ENCODE data around the gene PARVB. TPM values are rescaled to one million over a fixed set of nuclear protein-coding genes. Genes with fewer than 3 reads are reported as not detected.

The PARVB gene
- total and polyA plus RNA-seq, 10 of the 15 experiments (the other 5 are each of a cell fraction or from before 2014, with no cell fraction given) = 5.2 to 264 (median 76.0) TPM

DNA sequence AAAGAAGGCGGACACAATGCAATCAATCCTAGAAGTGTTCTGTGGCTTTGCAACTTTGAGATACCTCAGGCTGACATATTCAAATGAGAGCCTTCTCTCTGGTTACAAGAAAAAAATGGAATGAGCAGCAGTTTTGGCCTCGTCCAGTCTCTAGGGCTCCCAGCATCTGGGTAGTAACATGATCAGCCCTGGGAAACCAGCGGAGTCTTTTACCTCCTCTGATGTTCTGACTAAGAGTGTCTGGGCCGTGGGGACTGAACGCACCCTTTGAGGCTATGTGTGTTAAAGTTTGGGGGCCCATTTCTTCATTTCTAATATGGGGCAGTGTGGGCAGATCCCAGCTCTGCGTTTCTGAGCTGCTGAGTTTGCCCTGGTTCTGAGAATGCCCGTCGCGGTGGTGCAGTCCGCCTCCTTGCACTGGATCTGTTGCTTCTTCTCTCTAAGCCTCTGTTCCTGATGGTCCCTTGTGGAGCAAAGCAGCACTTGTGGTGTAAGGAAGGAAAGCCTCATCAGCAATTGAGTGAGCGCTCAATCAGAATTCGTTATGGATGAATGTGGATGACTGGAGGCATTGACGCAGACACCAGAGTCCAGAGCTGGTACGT lies 8.1 kb downstream of the PARVB start:
- H3K79me2 ChIP-seq (ENCODE audit: control insufficient read depth, insufficient read depth, low read length) = peaks cover 89% of the 10 kb centered on the region
- no peak for ATAC-seq
- TF ChIP-seq BACH1 (IDR thresholded peaks at IDR 0.05; ENCODE audit: borderline replicate concordance) (no peak), ZBED1 (IDR thresholded peaks at IDR 0.05; ENCODE audit: borderline replicate concordance) (no peak), SIN3A (IDR thresholded peaks at IDR 0.05; ENCODE audit: low read depth, low read length) (no peak), WRNIP1 (IDR thresholded peaks at IDR 0.05; ENCODE audit: borderline replicate concordance, low read depth, low read length) (no peak), RCOR1 (conservative IDR thresholded peaks at IDR 0.05; ENCODE audit: low read depth, low read length) (no peak), SREBF1 (IDR thresholded peaks at IDR 0.05; ENCODE audit: low read length) (no peak), ZNF384 (IDR thresholded peaks at IDR 0.05; ENCODE audit: borderline replicate concordance, low read depth, low read length) (no peak), CBX5 (IDR thresholded peaks at IDR 0.05; ENCODE audit: low read depth) (no peak), GATAD2B (conservative IDR thresholded peaks at IDR 0.05; ENCODE audit: low read depth) (no peak), IRF4 (IDR thresholded peaks at IDR 0.05; ENCODE audit: low read depth, low read length) (no peak), EP300 (IDR thresholded peaks at IDR 0.05; ENCODE audit: borderline replicate concordance in 1 of 2, control insufficient read depth in 1 of 2, low read depth in 2 of 2, low read length in 2 of 2) (no peak), BCL11A (IDR thresholded peaks at IDR 0.05; ENCODE audit: low read depth, low read length) (no peak), PBX3 (IDR thresholded peaks at IDR 0.05; ENCODE audit: insufficient replicate concordance, low read depth, low read length) (no peak), ZNF217 (IDR thresholded peaks at IDR 0.05) (no peak), MTA3 (IDR thresholded peaks at IDR 0.05; ENCODE audit: borderline replicate concordance, low read length) (no peak), USF2 (IDR thresholded peaks at IDR 0.05; ENCODE audit: borderline replicate concordance, low read depth, low read length) (no peak), FOS (IDR thresholded peaks at IDR 0.05; ENCODE audit: borderline replicate concordance, extremely low read depth, insufficient read length) (no peak), RELA (IDR thresholded peaks at IDR 0.05; ENCODE audit: borderline replicate concordance, partially characterized antibody) (no peak), MYB (IDR thresholded peaks at IDR 0.05; ENCODE audit: borderline replicate concordance, low read depth, low read length) (no peak)
- TF ChIP-seq, protein P1, sequence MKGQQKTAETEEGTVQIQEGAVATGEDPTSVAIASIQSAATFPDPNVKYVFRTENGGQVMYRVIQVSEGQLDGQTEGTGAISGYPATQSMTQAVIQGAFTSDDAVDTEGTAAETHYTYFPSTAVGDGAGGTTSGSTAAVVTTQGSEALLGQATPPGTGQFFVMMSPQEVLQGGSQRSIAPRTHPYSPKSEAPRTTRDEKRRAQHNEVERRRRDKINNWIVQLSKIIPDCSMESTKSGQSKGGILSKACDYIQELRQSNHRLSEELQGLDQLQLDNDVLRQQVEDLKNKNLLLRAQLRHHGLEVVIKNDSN (IDR thresholded peaks at IDR 0.05; ENCODE audit: borderline replicate concordance, extremely low read length, insufficient read depth, low read depth, low read length) = no peak
- H3K4me3 ChIP-seq = no peak overlapping the region
- intact Hi-C loops (cut with micrococcal nuclease; ENCODE audit: unreplicated experiment) (no loop called here), in situ Hi-C loops (cut with MboI) (loop anchor here (10.0 to 25.0 kb wide), 2 partner anchors 1107 to 1370 kb away; no protein-coding TSS in a partner anchor)
- H3K4me1 ChIP-seq (ENCODE audit: control insufficient read depth, insufficient read depth, low read length) = peaks cover 23% of the 10 kb centered on the region
- H3K27ac ChIP-seq (ENCODE audit: control insufficient read depth, insufficient read depth) = no peak overlapping the region
- ChIA-PET CTCF (interaction anchor here (1.4 to 2.9 kb wide), 3 partner anchors 36 to 39 kb away, joined by 4 to 12 read pairs (median 8); no protein-coding TSS in a partner anchor), RAD21 (ENCODE audit: unreplicated experiment) (interaction anchor here (1.2 kb wide), 1 partner anchor 39 kb away, joined by 3 read pairs; no protein-coding TSS in a partner anchor), SMC1A (ENCODE audit: uncharacterized antibody, unreplicated experiment) (interaction anchor here (1.1 to 1.6 kb wide), 4 partner anchors 10 to 39 kb away, joined by 3 to 5 read pairs (median 4); no protein-coding TSS in a partner anchor), POLR2A (interaction anchor here (0.6 to 1.7 kb wide), 2 partner anchors 8 to 15 kb away, joined by 3 to 4 read pairs; no protein-coding TSS in a partner anchor)
- BruUV-seq (replicated peaks) = no TSS peak
- H4K20me1 ChIP-seq (ENCODE audit: control insufficient read depth, insufficient read depth) = 0 out of 2 replicates have a peak, but pooled peaks cover 2% of the 10 kb centered on the region
- no peaks in the 10 kb centered on the region; the same call in 2 of the 3 replicates for H3K9me3 ChIP-seq (replicated peaks; ENCODE audit: control insufficient read depth, insufficient read depth, low read length)
- FAIRE-seq = no peak
- no peak overlapping the region for H3K9ac ChIP-seq (ENCODE audit: control insufficient read depth, insufficient read depth, low read length)
- peaks cover 4 to 30% of the 10 kb centered on the region in 2 experiments for H3K36me3 ChIP-seq (ENCODE audit: control insufficient read depth in 2 of 2, insufficient read depth in 2 of 2, low read length in 1 of 2)
- H3K4me2 ChIP-seq (ENCODE audit: control insufficient read depth, insufficient read depth) = no peak overlapping the region
- WGBS (ENCODE audit: insufficient coverage, insufficient replicate concordance, low lambda C conversion rate, missing lambda C conversion rate) = 92% methylated on average over 14 of the region's 14 CpGs
- H2AFZ ChIP-seq (ENCODE audit: control insufficient read depth, low read depth, low read length) = no peak overlapping the region
- no peak for DNase-seq (ENCODE audit: low read depth, low spot score)
- H3K27me3 ChIP-seq (replicated peaks in 1 of 2; ENCODE audit: control insufficient read depth in 2 of 2, insufficient read depth in 2 of 2, low read length in 1 of 2) = no peaks in the 10 kb centered on the region

All from GM12878 (cell line).